ENCODE results near the gene FAM118A.

GRCh38 chr22:45376703-45377102 lies 67.0 kb downstream of the FAM118A start:
- TF ChIP-seq CTCF (IDR thresholded peaks at IDR 0.05) (no peak), POLR2A (IDR thresholded peaks at IDR 0.05) (no peak)
